Keratinocyte (primary cell): ENCODE results near the gene ADRA2C. TPM values are rescaled to one million over a fixed set of nuclear protein-coding genes. Genes with fewer than 3 reads are reported as not detected.

Experiments used
- DNase-seq: peaks from one replicate; pipeline ENCODE4 v3.0.0-alpha.2; 2011; ENCODE audit warnings: low read depth, missing footprints, low spot score
- FAIRE-seq: peaks from 2 replicates; lab custom pipeline; 2011; peaks lifted over from hg19 to GRCh38; lab: Jason Lieb, UNC
- H2AFZ ChIP-seq: 2 replicates; pipeline ENCODE4 v1.6.0; 2012; ENCODE audit warnings: low read length, control low read depth, inconsistent platforms; ENCODE audit not compliant: control insufficient read depth
- H3K27ac ChIP-seq: 2 replicates; pipeline ENCODE4 v1.5.1; 2011; ENCODE audit warnings: low read length; ENCODE audit not compliant: control insufficient read depth, insufficient read depth
- H3K27me3 ChIP-seq: 3 replicates; pipeline ENCODE4 v1.6.0; 2011; ENCODE audit warnings: low read length; ENCODE audit not compliant: control insufficient read depth, insufficient read depth; ENCODE audit errors: extremely low read depth
- H3K36me3 ChIP-seq, 2 experiments: 2 replicates in 1 of 2; 3 replicates in 1 of 2; pipeline ENCODE4 v1.5.1; 2011; ENCODE audit warnings: low read length in 2 of 2, mild to moderate bottlenecking in 1 of 2; ENCODE audit not compliant: control insufficient read depth in 2 of 2, insufficient read depth in 2 of 2; ENCODE audit errors: extremely low read depth in 1 of 2
- H3K4me1 ChIP-seq: 3 replicates; pipeline ENCODE4 v1.5.1; 2011; ENCODE audit warnings: low read length; ENCODE audit not compliant: control insufficient read depth, insufficient read depth; ENCODE audit errors: extremely low read depth
- H3K4me2 ChIP-seq: 3 replicates; pipeline ENCODE4 v1.6.0; 2011; ENCODE audit warnings: low read depth, low read length; ENCODE audit not compliant: control insufficient read depth, insufficient read depth; ENCODE audit errors: extremely low read depth
- H3K4me3 ChIP-seq, 3 experiments: fragments of 200-600 bp in 1 of 3; sonication (generic) in 1 of 3; 2 replicates in 2 of 3; 3 replicates in 1 of 3; pipeline ENCODE4 v1.5.1; 2011 to 2016; ENCODE audit warnings: low read length in 3 of 3, mild to moderate bottlenecking in 3 of 3, control low read depth in 2 of 3, inconsistent platforms in 1 of 3, low read depth in 1 of 3, mixed read lengths in 1 of 3, mixed run types in 1 of 3, moderate library complexity in 1 of 3; ENCODE audit not compliant: control insufficient read depth in 2 of 3, insufficient read depth in 2 of 3; ENCODE audit errors: extremely low read depth in 1 of 3
- H3K79me2 ChIP-seq: 2 replicates; pipeline ENCODE4 v1.6.0; 2012; ENCODE audit warnings: low read length; ENCODE audit not compliant: control insufficient read depth, insufficient read depth
- H3K9ac ChIP-seq: 3 replicates; pipeline ENCODE4 v1.6.0; 2011; ENCODE audit warnings: low read length; ENCODE audit not compliant: control insufficient read depth, insufficient read depth; ENCODE audit errors: extremely low read depth
- H3K9me1 ChIP-seq: 3 replicates; pipeline ENCODE4 v1.6.0; 2011; ENCODE audit warnings: low read length; ENCODE audit not compliant: control insufficient read depth, insufficient read depth; ENCODE audit errors: extremely low read depth
- H3K9me3 ChIP-seq: 2 replicates; pipeline ENCODE4 v1.5.1; 2012; ENCODE audit warnings: low read depth, low read length; ENCODE audit not compliant: control insufficient read depth
- H4K20me1 ChIP-seq: 3 replicates; pipeline ENCODE4 v1.6.0; 2011; ENCODE audit warnings: low read length; ENCODE audit not compliant: control insufficient read depth, insufficient read depth; ENCODE audit errors: extremely low read depth
- EZH2 ChIP-seq: IDR thresholded peaks from one replicate; pipeline ENCODE4 v1.6.1; 2012; ENCODE audit warnings: inconsistent platforms, mild to moderate bottlenecking, low read length, moderate library complexity
- dilution Hi-C: fragments of 300-500 bp; cut with MboI; formaldehyde crosslinking; loops from one replicate; pipeline ENCODE4 v1.7.0; 2020; ENCODE audit warnings: low sequenced_read_pairs; ENCODE audit not compliant: extremely low pct_ligation_motif_present
- polyA plus RNA-seq, 5 experiments: library from polyadenylated mRNA; depleted of rRNA in 3 of 5; stranded (reverse) in 3 of 5; stranded (forward) in 1 of 5; unstranded in 1 of 5; fragments of >200 nt; gene quantifications; 1 replicate in 1 of 5; 2 replicates in 3 of 5; 3 replicates in 1 of 5; pipeline versions ENCODE4 v1.2.1 to v1.2.3, GENCODE V29; 2011 to 2012; ENCODE audit warnings: missing spikeins in 2 of 5, low read depth in 1 of 5, low replicate concordance in 1 of 5
- TF ChIP-seq, protein P1 (sequence below), 3 experiments: IDR thresholded peaks in 1 of 3; conservative IDR thresholded peaks in 1 of 3; optimal IDR thresholded peaks in 1 of 3; 2 replicates in 2 of 3; 3 replicates in 1 of 3; pipeline versions ENCODE3 to v1.5.1; 2011; ENCODE audit warnings: low read length in 3 of 3, mild to moderate bottlenecking in 3 of 3, moderate library complexity in 2 of 3, control low read depth in 1 of 3, inconsistent platforms in 1 of 3; ENCODE audit not compliant: insufficient read depth in 2 of 3; ENCODE audit errors: extremely low read depth in 1 of 3

Gene ADRA2C
- polyA plus RNA-seq, 1 donor (not counting 4 experiments of a cell fraction or from before 2014, with no cell fraction given): 0.05 TPM

GRCh38 chr4:3791256-3791655 is 25.1 kb downstream of the ADRA2C start:
- Histone ChIP-seq H4K20me1 (no peaks in the 10 kb centered on the region), H3K9me1 (no peaks in the 10 kb centered on the region), H3K4me2 (no peak overlapping the region), H3K9me3 (no peaks in the 10 kb centered on the region), H3K4me3 (no peak overlapping the region), H3K4me1 (no peaks in the 10 kb centered on the region), H3K27ac (no peak overlapping the region), H2AFZ (no peak overlapping the region), H3K79me2 (no peaks in the 10 kb centered on the region), H3K27me3 (no peaks in the 10 kb centered on the region), H3K9ac (no peak overlapping the region), H3K36me3 (no peaks in the 10 kb centered on the region)
- FAIRE-seq (no peak), DNase-seq (no peak)
- dilution Hi-C loops: loop anchor here (10.0 kb wide), 1 partner anchor 56 kb away; no protein-coding TSS in a partner anchor
- TF ChIP-seq, protein P1, sequence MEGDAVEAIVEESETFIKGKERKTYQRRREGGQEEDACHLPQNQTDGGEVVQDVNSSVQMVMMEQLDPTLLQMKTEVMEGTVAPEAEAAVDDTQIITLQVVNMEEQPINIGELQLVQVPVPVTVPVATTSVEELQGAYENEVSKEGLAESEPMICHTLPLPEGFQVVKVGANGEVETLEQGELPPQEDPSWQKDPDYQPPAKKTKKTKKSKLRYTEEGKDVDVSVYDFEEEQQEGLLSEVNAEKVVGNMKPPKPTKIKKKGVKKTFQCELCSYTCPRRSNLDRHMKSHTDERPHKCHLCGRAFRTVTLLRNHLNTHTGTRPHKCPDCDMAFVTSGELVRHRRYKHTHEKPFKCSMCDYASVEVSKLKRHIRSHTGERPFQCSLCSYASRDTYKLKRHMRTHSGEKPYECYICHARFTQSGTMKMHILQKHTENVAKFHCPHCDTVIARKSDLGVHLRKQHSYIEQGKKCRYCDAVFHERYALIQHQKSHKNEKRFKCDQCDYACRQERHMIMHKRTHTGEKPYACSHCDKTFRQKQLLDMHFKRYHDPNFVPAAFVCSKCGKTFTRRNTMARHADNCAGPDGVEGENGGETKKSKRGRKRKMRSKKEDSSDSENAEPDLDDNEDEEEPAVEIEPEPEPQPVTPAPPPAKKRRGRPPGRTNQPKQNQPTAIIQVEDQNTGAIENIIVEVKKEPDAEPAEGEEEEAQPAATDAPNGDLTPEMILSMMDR (optimal IDR thresholded peaks at IDR 0.05 in 1 of 3, IDR thresholded peaks at IDR 0.05 in 1 of 3, conservative IDR thresholded peaks at IDR 0.05 in 1 of 3; ENCODE audit: extremely low read depth in 1 of 3, insufficient read depth in 2 of 3, low read length in 3 of 3): no peak
- no peak for TF ChIP-seq EZH2

DNA sequence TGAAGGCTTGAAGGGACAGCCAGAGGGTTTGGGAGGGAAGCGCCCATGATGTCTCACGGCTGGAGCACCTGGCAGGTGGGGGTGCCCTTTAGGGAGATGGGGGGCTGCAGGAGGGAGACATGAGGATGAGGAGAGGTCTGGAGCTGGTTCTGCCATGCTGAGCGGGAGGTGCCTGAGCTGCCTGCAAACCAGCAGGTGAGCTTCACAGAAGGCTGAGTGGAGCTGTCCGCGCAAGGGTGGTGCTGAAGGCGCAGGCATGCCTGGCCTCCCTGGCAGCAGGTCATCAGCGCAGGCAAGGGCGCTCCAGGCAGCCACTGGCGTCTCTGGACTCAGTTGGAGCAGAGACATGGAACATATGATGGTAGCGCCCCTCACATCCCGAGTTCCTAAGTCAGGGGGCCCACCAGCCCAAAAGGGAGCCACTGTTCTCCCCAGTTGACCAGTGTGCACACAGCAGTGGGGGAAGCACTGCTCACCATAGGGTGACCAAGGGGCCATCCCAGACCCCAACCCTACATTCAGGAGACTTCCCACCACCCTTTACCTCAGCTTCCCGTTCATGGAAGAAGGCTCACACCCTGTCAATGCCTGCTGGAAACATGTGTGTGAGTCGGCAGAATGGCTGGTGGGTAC is 25.8 kb downstream of the ADRA2C start:
- TF ChIP-seq, protein P1 (optimal IDR thresholded peaks at IDR 0.05 in 1 of 3, IDR thresholded peaks at IDR 0.05 in 1 of 3, conservative IDR thresholded peaks at IDR 0.05 in 1 of 3; ENCODE audit: extremely low read depth in 1 of 3, insufficient read depth in 2 of 3, low read length in 3 of 3): no peak
- TF ChIP-seq EZH2: no peak
- Histone ChIP-seq H3K36me3 (no peaks in the 10 kb centered on the region), H3K4me3 (no peak overlapping the region), H3K9me1 (no peaks in the 10 kb centered on the region), H3K4me2 (no peak overlapping the region), H3K79me2 (no peaks in the 10 kb centered on the region), H4K20me1 (no peaks in the 10 kb centered on the region), H2AFZ (no peak overlapping the region), H3K27ac (no peak overlapping the region), H3K4me1 (no peaks in the 10 kb centered on the region), H3K9ac (no peak overlapping the region), H3K9me3 (no peaks in the 10 kb centered on the region), H3K27me3 (no peaks in the 10 kb centered on the region)
- dilution Hi-C loops: loop anchor here (10.0 kb wide), 1 partner anchor 57 kb away; no protein-coding TSS in a partner anchor
- DNase-seq (no peak), FAIRE-seq (no peak)
